HepG2 (cell line): Measurements from ENCODE around the gene TNNT3. TPM values are rescaled to one million over a fixed set of nuclear protein-coding genes. Genes with fewer than 3 reads are reported as not detected.

Experiments
- BCL6 ChIP-seq: IDR thresholded peaks from 2 replicates; pipeline ENCODE4 v1.6.1; 2016; ENCODE audit warnings: missing genetic modification reagents, missing compliant biosample characterization
- DPF2 ChIP-seq: sonication (generic); formaldehyde crosslinking; IDR thresholded peaks from 2 replicates; pipeline ENCODE4 v1.4.0; 2020; ENCODE audit warnings: mild to moderate bottlenecking, low read depth, missing genetic modification reagents, borderline replicate concordance
- FOSL2 ChIP-seq: sonication (generic); formaldehyde crosslinking; IDR thresholded peaks from 2 replicates; pipeline ENCODE4 v1.4.0; 2020; ENCODE audit warnings: missing genetic modification reagents
- HOXA3 ChIP-seq: sonication (generic); formaldehyde crosslinking; IDR thresholded peaks from 2 replicates; pipeline ENCODE4 v1.5.0; 2020; ENCODE audit warnings: missing genetic modification reagents
- KLF12 ChIP-seq: sonication (generic); formaldehyde crosslinking; IDR thresholded peaks from 2 replicates; pipeline ENCODE4 v1.4.0; 2020; ENCODE audit warnings: missing genetic modification reagents, borderline replicate concordance
- NFKBIZ ChIP-seq: IDR thresholded peaks from 2 replicates; pipeline ENCODE4 v1.6.1; 2018; ENCODE audit warnings: missing genetic modification reagents, missing compliant biosample characterization
- SMARCE1 ChIP-seq: fragments of 450-650 bp; IDR thresholded peaks from 2 replicates; pipeline ENCODE4 v1.6.1; 2017; ENCODE audit warnings: borderline replicate concordance
- SOX13 ChIP-seq, 3 experiments: fragments of 450-650 bp in 1 of 3; sonication (generic) in 1 of 3; formaldehyde crosslinking in 1 of 3; IDR thresholded peaks in 2 of 3; conservative IDR thresholded peaks in 1 of 3; 2 replicates each; pipeline versions ENCODE4 v1.5.0 to v1.6.1; 2016 to 2020; ENCODE audit warnings: antibody characterized with exemption in 1 of 3, mild to moderate bottlenecking in 1 of 3, missing compliant biosample characterization in 1 of 3, missing genetic modification reagents in 1 of 3, moderate library complexity in 1 of 3
- SP4 ChIP-seq: sonication (generic); formaldehyde crosslinking; IDR thresholded peaks from 2 replicates; pipeline ENCODE4 v1.8.1; 2023; ENCODE audit warnings: mild to moderate bottlenecking, missing genetic modification reagents
- SRSF4 ChIP-seq: fragments of 200-400 bp; formaldehyde crosslinking; IDR thresholded peaks from one replicate; pipeline ENCODE4 v1.6.1; 2018; ENCODE audit warnings: mild to moderate bottlenecking, low read depth, low read length, moderate library complexity; ENCODE audit not compliant: poor library complexity, severe bottlenecking
- ZFP62 ChIP-seq: sonication (generic); formaldehyde crosslinking; IDR thresholded peaks from 2 replicates; pipeline ENCODE4 v1.4.0; 2020; ENCODE audit warnings: missing genetic modification reagents
- ZMYM2 ChIP-seq: sonication (generic); formaldehyde crosslinking; IDR thresholded peaks from 2 replicates; pipeline ENCODE4 v1.8.0; 2022; ENCODE audit warnings: mild to moderate bottlenecking, missing genetic modification reagents
- ZNF205 ChIP-seq: IDR thresholded peaks from 2 replicates; pipeline ENCODE4 v1.6.1; 2018; ENCODE audit warnings: missing biosample characterization, missing genetic modification reagents
- ZNF326 ChIP-seq: sonication (generic); formaldehyde crosslinking; IDR thresholded peaks from 2 replicates; pipeline ENCODE4 v1.4.0; 2020; ENCODE audit warnings: missing genetic modification reagents, borderline replicate concordance
- ZNF337 ChIP-seq: sonication (generic); formaldehyde crosslinking; IDR thresholded peaks from 2 replicates; pipeline ENCODE4 v1.5.1; 2020; ENCODE audit warnings: missing genetic modification reagents, low read depth, mild to moderate bottlenecking, borderline replicate concordance
- ZNF350 ChIP-seq: sonication (generic); formaldehyde crosslinking; IDR thresholded peaks from 2 replicates; pipeline ENCODE4 v1.4.0; 2020; ENCODE audit warnings: mild to moderate bottlenecking, low read depth, missing genetic modification reagents, borderline replicate concordance
- ZNF407 ChIP-seq: sonication (generic); formaldehyde crosslinking; IDR thresholded peaks from one replicate; pipeline ENCODE4 v1.5.1; 2020; ENCODE audit warnings: mild to moderate bottlenecking, missing genetic modification reagents; ENCODE audit errors: not compliant biosample characterization
- ZNF574 ChIP-seq: sonication (generic); formaldehyde crosslinking; IDR thresholded peaks from 2 replicates; pipeline ENCODE4 v1.4.0; 2020; ENCODE audit warnings: missing genetic modification reagents
- polyA plus RNA-seq, 8 experiments: library from polyadenylated mRNA; depleted of rRNA in 3 of 8; stranded (reverse) in 7 of 8; unstranded in 1 of 8; fragments of >200 nt; fragmentation: Illumina TruSeq in 4 of 8; extraction: Trizol in 4 of 8; gene quantifications; 2 replicates each; pipeline versions ENCODE4 v1.2.1 to v1.2.3, GENCODE V29; 2011 to 2016; ENCODE audit warnings: low read depth in 4 of 8, missing spikeins in 1 of 8, mixed read lengths in 1 of 8; ENCODE audit not compliant: insufficient read depth in 1 of 8
- total RNA-seq, 5 experiments: library from RNA; depleted of rRNA; stranded (reverse); fragments of >200 nt; fragmentation: Illumina TruSeq; extraction: Trizol; gene quantifications; 2 replicates each; pipeline ENCODE4 v1.2.3, GENCODE V29; 2016; ENCODE audit warnings: low read depth in 1 of 5

TNNT3 gene
- total and polyA plus RNA-seq, 2 of the 13 experiments (the other 11 are each of a cell fraction or from before 2014, with no cell fraction given), result not detected

- TF ChIP-seq NFKBIZ (CRISPR knock-in tag) (no peak), ZNF205 (no peak), BCL6 (peak; percentile 21; the same call in 1 of the 2 replicates), HOXA3 (CRISPR knock-in tag) (peak; percentile 56; the same call in 1 of the 2 replicates), SOX13 (IDR thresholded peaks at IDR 0.05) (no peak), SOX13 (CRISPR knock-in tag; conservative IDR thresholded peaks at IDR 0.05 in 1 of 2, IDR thresholded peaks at IDR 0.05 in 1 of 2) (0 out of 4 replicates have a peak, but pooled peaks of 1 of the 2 experiments have one; percentile 25), ZNF326 (CRISPR knock-in tag) (no peak), SRSF4 (no peak), KLF12 (CRISPR knock-in tag) (no peak), SP4 (CRISPR knock-in tag) (no peak), ZNF574 (CRISPR knock-in tag) (0 out of 2 replicates have a peak, but pooled peaks have one; percentile 34), DPF2 (CRISPR knock-in tag) (no peak), SMARCE1 (no peak), FOSL2 (CRISPR knock-in tag) (peak; percentile 51), ZNF337 (no peak), ZNF407 (CRISPR knock-in tag) (no peak), ZMYM2 (CRISPR knock-in tag) (no peak), ZNF350 (CRISPR knock-in tag) (no peak), ZFP62 (no peak)
Observed at GRCh38 chr11:1978720-1979473, 59.4 kb downstream of the TNNT3 start (continued).
